CD4-positive, alpha-beta T cell treated with Interleukin-15 for 4 hours (primary cell): ENCODE results near the gene PLXNA4.

Source experiments
- DNase-seq: peaks from one replicate; pipeline ENCODE4 v3.0.0-alpha.2; 2020; ENCODE audit warnings: low spot score

PLXNA4 gene

GRCh38 chr7:132081686-132082085 lies 494.6 kb downstream of the PLXNA4 start:
- no peak for DNase-seq

GRCh38 chr7:132080967-132081668 lies 495.2 kb downstream of the PLXNA4 start:
- no peak for DNase-seq

- no peak for DNase-seq
These were observed 495.8 kb downstream of the PLXNA4 start for GRCh38 chr7:132080467-132080866.

GRCh38 chr7:132078891-132079735 lies 497.2 kb downstream of the PLXNA4 start:
- no peak for DNase-seq

GRCh38 chr7:132077971-132078685 lies 498.1 kb downstream of the PLXNA4 start:
- no peak for DNase-seq

GRCh38 chr7:132076301-132077035 lies 499.8 kb downstream of the PLXNA4 start:
- DNase-seq, result no peak

- DNase-seq, result no peak
These were observed 500.8 kb downstream of the PLXNA4 start for GRCh38 chr7:132075515-132075914.

GRCh38 chr7:132073920-132074589 lies 502.2 kb downstream of the PLXNA4 start:
- DNase-seq, result no peak
